ENCODE data around the gene TRPT1.

- TF ChIP-seq POLR2A (IDR thresholded peaks at IDR 0.05; ENCODE audit: low read depth, low read length): peak; percentile 64
- no peak; the same call in 1 of the 2 replicates for TF ChIP-seq TAF1 (IDR thresholded peaks at IDR 0.05; ENCODE audit: borderline replicate concordance, low read depth, low read length)
Observed at GRCh38 chr11:64241491-64242374, 15.7 kb upstream of the TRPT1 start.
